Right lobe of liver (tissue), 6 donors: ENCODE results near the gene IQSEC3. TPM values are rescaled to one million over a fixed set of nuclear protein-coding genes. Genes with fewer than 3 reads are reported as not detected.
A peak's percentile ranks its signal among the peaks of the same experiment; 100 is the strongest.

Experiments used
- ATAC-seq, 4 donors: fragments of 200-7000 bp; cut with Tn5 transposase; one replicate each; pipeline ENCODE4 v1.9.1; 2020; ENCODE audit warnings: mild to moderate bottlenecking in 4 of 4, moderate library complexity in 4 of 4
- DNase-seq, 3 donors: peaks; one replicate each; pipeline ENCODE4 v3.0.0-alpha.2; 2020
- H3K27ac ChIP-seq, 3 donors: fragments of 200-600 bp; one replicate each; pipeline ENCODE4 v1.8.0; 2022
- H3K27me3 ChIP-seq, 2 donors: fragments of 200-600 bp; one replicate each; pipeline ENCODE4 v1.8.0; 2022
- H3K36me3 ChIP-seq, 4 donors: fragments of 200-600 bp; sonication (generic) in 1 of 4; one replicate each; pipeline versions ENCODE4 v1.5.1 to v1.8.0; 2017 to 2022; ENCODE audit warnings: control low read depth in 1 of 4
- H3K4me1 ChIP-seq, 4 donors: fragments of 200-600 bp; sonication (generic) in 1 of 4; one replicate each; pipeline versions ENCODE4 v1.5.1 to v1.8.0; 2017 to 2022; ENCODE audit warnings: control low read depth in 1 of 4
- H3K4me3 ChIP-seq, 3 donors: fragments of 200-600 bp; one replicate each; pipeline ENCODE4 v1.8.0; 2022
- H3K9me3 ChIP-seq, 4 donors: fragments of 200-600 bp; sonication (generic) in 1 of 4; one replicate each; pipeline versions ENCODE4 v1.5.1 to v1.8.0; 2017 to 2022; ENCODE audit warnings: control low read depth in 1 of 4
- POLR2A ChIP-seq: fragments of 450-650 bp; IDR thresholded peaks from one replicate; pipeline ENCODE4 v1.6.1; 2017; ENCODE audit warnings: antibody characterized with exemption, mild to moderate bottlenecking
- WGBS: methylation state at CpG from one replicate; pipeline ENCODE4 v1.1.6; 2018; ENCODE audit warnings: low coverage, low lambda C conversion rate; ENCODE audit not compliant: insufficient coverage; ENCODE audit errors: missing lambda C conversion rate; 5-methylcytosine and 5-hydroxymethylcytosine counted together
- intact Hi-C, 2 donors: fragments of 100-400 bp; cut with DNase I; formaldehyde crosslinking; loops; one replicate each; pipeline versions ENCODE4 v1.11.2 to v1.14.1; 2022
- total RNA-seq, 6 experiments: library from RNA; depleted of rRNA in 2 of 6; stranded (reverse); fragments of >200 nt in 2 of 6; fragmentation: NEBNext Ultra II Directional in 3 of 6; extraction: Animal tissue kit (Norgen Biotek cat#: 25700) in 3 of 6; gene quantifications; one replicate each; pipeline versions ENCODE4 v1.1.0 to v1.2.4, GENCODE V29; 2016 to 2023
- TF ChIP-seq, protein P1 (sequence below), 4 donors: fragments of 200-600 bp in 3 of 4; fragments of 450-650 bp in 1 of 4; IDR thresholded peaks; one replicate each; pipeline versions ENCODE4 v1.5.1 to v1.8.0; 2016 to 2022; ENCODE audit warnings: antibody characterized with exemption in 4 of 4, mild to moderate bottlenecking in 2 of 4
- donor health status: DM: no; HTN: yes; CAD: no.
- donor health status: DM: no; HTN: no; CAD: no.
- donor health status: DM: no; HTN: no; CAD: no.
- donor health status: DM: no; HTN: yes; CAD: no.
- donor health status: DM: no; HTN: yes; CAD: no.

IQSEC3 gene
- total RNA-seq, 6 experiments from 2014 or later: 0.05 to 0.64 (median 0.15) TPM; not detected in 1

DNA sequence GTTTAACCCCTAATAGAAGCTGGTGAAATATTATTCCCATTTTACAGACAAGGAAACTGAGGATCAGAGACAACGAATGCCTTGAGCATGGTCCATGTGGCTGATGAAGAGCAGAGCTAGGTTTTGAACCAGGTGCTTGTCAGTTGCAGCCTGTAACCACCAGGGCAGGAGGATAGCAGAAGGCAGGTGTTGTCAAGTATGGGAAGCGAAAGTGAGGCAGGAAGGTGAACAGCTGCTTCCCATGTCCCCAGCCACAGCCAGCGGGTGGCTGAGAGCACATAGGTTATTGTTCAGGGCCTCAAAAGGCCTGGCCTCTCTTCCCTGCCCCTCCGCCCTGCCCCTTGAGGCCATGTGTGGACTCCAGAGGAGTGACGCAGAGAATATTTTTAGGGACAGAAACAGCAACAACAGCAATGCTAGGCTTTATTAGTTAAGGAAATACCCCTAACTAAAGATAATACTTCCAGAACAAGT lies 39.6 kb downstream of the IQSEC3 start:
- DNase-seq (no peak), ATAC-seq (peak in 3 of 4 donors; percentile 19 to 49 (median 46))
- 81% methylated on average over 5 of the region's 5 CpGs for WGBS

DNA sequence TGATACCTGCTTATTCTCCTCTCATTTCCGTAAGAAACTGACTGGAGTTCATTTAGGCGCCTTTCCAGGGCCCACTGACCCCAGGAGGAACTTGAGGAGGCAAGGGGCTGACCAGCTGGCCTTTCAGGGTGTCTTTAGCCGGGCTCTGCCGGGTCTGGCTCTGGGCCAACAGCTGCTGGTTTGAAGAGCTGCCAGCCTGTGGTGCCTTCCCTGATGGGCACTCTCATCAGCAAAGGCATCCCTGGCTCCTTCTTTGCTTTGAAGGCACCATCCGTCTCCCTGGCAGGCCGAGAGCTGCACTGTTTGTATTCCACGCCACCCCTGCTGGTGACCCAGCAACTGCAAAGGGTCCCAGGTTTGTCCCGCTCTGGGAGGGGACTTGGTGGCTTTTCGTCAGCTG lies 42.0 kb downstream of the IQSEC3 start:
- peak in 2 of 3 donors; percentile 41 to 59 for DNase-seq
- 38% methylated on average over 8 of the region's 9 CpGs for WGBS
- no peak overlapping the region for H3K4me3 ChIP-seq
- TF ChIP-seq, protein P1, sequence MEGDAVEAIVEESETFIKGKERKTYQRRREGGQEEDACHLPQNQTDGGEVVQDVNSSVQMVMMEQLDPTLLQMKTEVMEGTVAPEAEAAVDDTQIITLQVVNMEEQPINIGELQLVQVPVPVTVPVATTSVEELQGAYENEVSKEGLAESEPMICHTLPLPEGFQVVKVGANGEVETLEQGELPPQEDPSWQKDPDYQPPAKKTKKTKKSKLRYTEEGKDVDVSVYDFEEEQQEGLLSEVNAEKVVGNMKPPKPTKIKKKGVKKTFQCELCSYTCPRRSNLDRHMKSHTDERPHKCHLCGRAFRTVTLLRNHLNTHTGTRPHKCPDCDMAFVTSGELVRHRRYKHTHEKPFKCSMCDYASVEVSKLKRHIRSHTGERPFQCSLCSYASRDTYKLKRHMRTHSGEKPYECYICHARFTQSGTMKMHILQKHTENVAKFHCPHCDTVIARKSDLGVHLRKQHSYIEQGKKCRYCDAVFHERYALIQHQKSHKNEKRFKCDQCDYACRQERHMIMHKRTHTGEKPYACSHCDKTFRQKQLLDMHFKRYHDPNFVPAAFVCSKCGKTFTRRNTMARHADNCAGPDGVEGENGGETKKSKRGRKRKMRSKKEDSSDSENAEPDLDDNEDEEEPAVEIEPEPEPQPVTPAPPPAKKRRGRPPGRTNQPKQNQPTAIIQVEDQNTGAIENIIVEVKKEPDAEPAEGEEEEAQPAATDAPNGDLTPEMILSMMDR (IDR thresholded peaks at IDR 0.05): no peak
- TF ChIP-seq POLR2A: no peak
- intact Hi-C loops: no loop called here
- peak in 1 of 4 donors; percentile 10 for ATAC-seq
- H3K4me1 ChIP-seq: no peaks in the 10 kb centered on the region
- no peaks in the 10 kb centered on the region for H3K9me3 ChIP-seq
- H3K27ac ChIP-seq: no peak overlapping the region
- no peaks in the 10 kb centered on the region for H3K27me3 ChIP-seq
- H3K36me3 ChIP-seq: no peaks in the 10 kb centered on the region

More for the DNA sequence above, 39.6 kb downstream of the IQSEC3 start:
- intact Hi-C loops: no loop called here
- TF ChIP-seq, protein P1 (IDR thresholded peaks at IDR 0.05): no peak
- TF ChIP-seq POLR2A: no peak
- no peaks in the 10 kb centered on the region for H3K9me3 ChIP-seq
- no peaks in the 10 kb centered on the region for H3K36me3 ChIP-seq
- H3K4me1 ChIP-seq: no peaks in the 10 kb centered on the region
- H3K27ac ChIP-seq: no peak overlapping the region
- H3K4me3 ChIP-seq: no peak overlapping the region
- no peaks in the 10 kb centered on the region for H3K27me3 ChIP-seq

DNA sequence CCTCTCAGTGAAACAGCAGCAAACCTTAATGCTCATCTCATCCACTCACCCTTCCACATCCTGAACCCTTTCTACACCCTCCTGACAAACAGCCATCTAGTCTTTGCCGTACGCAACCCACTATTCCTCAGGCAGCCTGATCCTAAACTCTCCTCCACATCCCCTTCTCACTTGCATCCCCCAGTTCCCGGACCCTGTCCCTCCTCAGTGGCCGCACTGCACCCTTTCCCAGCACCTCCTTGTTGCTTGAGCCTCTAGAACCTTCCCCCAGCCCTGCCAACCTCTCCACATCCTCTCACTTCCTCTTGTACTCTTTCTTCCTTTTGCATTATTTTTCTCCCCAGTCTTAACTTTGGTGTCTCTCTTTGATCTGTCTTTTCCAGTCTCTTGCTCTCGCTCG lies 42.9 kb downstream of the IQSEC3 start:
- Histone ChIP-seq H3K27ac (no peak overlapping the region), H3K4me1 (no peaks in the 10 kb centered on the region)

DNA sequence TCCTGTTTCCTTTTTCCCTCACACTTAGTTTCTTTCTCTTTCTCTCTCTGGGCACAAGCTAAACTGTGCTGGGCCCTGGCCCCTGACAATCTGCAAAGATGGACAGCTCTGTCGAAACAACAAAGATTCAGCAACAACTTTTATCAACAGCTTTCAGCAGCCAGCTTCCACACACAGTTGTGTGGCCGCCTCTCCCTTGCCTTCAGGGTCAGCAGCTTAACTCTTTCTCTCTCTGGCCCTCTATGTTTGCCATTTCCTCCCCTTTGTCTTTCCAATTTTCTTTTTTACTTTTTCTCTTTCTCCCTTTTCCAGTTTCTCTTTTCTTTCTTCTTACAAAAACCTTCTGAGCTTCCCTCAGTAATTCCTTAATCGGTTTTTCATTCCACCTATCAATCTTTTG lies 43.3 kb downstream of the IQSEC3 start:
- intact Hi-C loops: no loop called here
- DNase-seq (no peak), ATAC-seq (no peak)
- Histone ChIP-seq H3K27me3 (no peaks in the 10 kb centered on the region), H3K36me3 (no peaks in the 10 kb centered on the region), H3K4me3 (no peak overlapping the region), H3K9me3 (no peaks in the 10 kb centered on the region), H3K27ac (no peak overlapping the region), H3K4me1 (no peaks in the 10 kb centered on the region)
- no peak for TF ChIP-seq POLR2A
- TF ChIP-seq, protein P1 (IDR thresholded peaks at IDR 0.05): no peak
- 36% methylated on average over 3 of the region's 3 CpGs for WGBS

More for the DNA sequence above, 42.9 kb downstream of the IQSEC3 start:
- DNase-seq (peak in 1 of 3 donors; percentile 7), ATAC-seq (no peak)
- TF ChIP-seq, protein P1 (IDR thresholded peaks at IDR 0.05): no peak
- no peak for TF ChIP-seq POLR2A
- WGBS: 54% methylated on average over 6 of the region's 6 CpGs
- intact Hi-C loops: no loop called here
- Histone ChIP-seq H3K27me3 (no peaks in the 10 kb centered on the region), H3K9me3 (no peaks in the 10 kb centered on the region), H3K36me3 (no peaks in the 10 kb centered on the region), H3K4me3 (no peak overlapping the region)
